Esophagus squamous epithelium (tissue), 5 donors: ENCODE results near the gene SLC38A8. TPM values are rescaled to one million over a fixed set of nuclear protein-coding genes. Genes with fewer than 3 reads are reported as not detected.

Experiments used
- DNase-seq: peaks from one replicate; lab custom pipeline; 2025; lab: John Stamatoyannopoulos, UW
- H3K27ac ChIP-seq, 4 donors: fragments of 200-600 bp; sonication (generic); one replicate each; pipeline ENCODE4 v1.5.1; 2016 to 2019; ENCODE audit warnings: mild to moderate bottlenecking in 1 of 4
- H3K27me3 ChIP-seq, 4 donors: fragments of 200-600 bp; sonication (generic); 1 replicate in 3 of 4; 2 replicates in 1 of 4; pipeline versions ENCODE4 v1.5.1 to v1.6.0; 2017 to 2021; ENCODE audit warnings: antibody characterized with exemption in 1 of 4
- H3K36me3 ChIP-seq, 3 donors: fragments of 200-600 bp; sonication (generic); one replicate each; pipeline ENCODE4 v1.5.1; 2016 to 2019
- H3K4me1 ChIP-seq, 3 donors: fragments of 200-600 bp; sonication (generic); one replicate each; pipeline ENCODE4 v1.5.1; 2017 to 2019
- H3K4me3 ChIP-seq, 4 donors: fragments of 200-600 bp; sonication (generic); 1 replicate in 3 of 4; 2 replicates in 1 of 4; pipeline ENCODE4 v1.5.1; 2016 to 2019; ENCODE audit warnings: mild to moderate bottlenecking in 2 of 4, moderate library complexity in 1 of 4
- H3K9me3 ChIP-seq, 3 donors: fragments of 200-600 bp; sonication (generic); one replicate each; pipeline ENCODE4 v1.5.1; 2016 to 2019
- CTCF ChIP-seq, 6 experiments: fragments of 450-650 bp in 4 of 6; fragments of 200-600 bp in 2 of 6; sonication (generic) in 2 of 6; IDR thresholded peaks; one replicate each; pipeline ENCODE4 v1.5.1; 2016 to 2019; ENCODE audit warnings: antibody characterized with exemption in 6 of 6, mild to moderate bottlenecking in 4 of 6, moderate library complexity in 4 of 6
- POLR2A ChIP-seq, 4 donors: fragments of 450-650 bp; IDR thresholded peaks; one replicate each; pipeline ENCODE4 v1.6.1; 2017; ENCODE audit warnings: antibody characterized with exemption in 4 of 4, mild to moderate bottlenecking in 4 of 4, moderate library complexity in 3 of 4
- WGBS, 2 donors: methylation state at CpG; one replicate each; pipeline ENCODE4 v1.1.5; 2018; 5-methylcytosine and 5-hydroxymethylcytosine counted together
- intact Hi-C: fragments of 100-400 bp; cut with DNase I; formaldehyde crosslinking; loops from one replicate; pipeline ENCODE4 v1.15.0; 2022
- total RNA-seq, 4 donors: library from RNA; depleted of rRNA; stranded (reverse); fragments of >200 nt; gene quantifications; one replicate each; pipeline ENCODE4 v1.1.0, GENCODE V29; 2016
- donor health status: DM: yes; HTN: yes; CAD: no.

Gene SLC38A8
- total RNA-seq, 4 donors from 2014 or later = not detected

GRCh38 chr16:83967838-83968305 is 74.7 kb downstream of the SLC38A8 start, which contains the start of gene NECAB2:
Gene NECAB2 (plus strand): TSS chr16:83968244. CDS start chr16:83968649, 405 bp downstream.
- intact Hi-C loops = loop anchor here (5.0 kb wide), 1 partner anchor 89 kb away; no protein-coding TSS in a partner anchor
- Histone ChIP-seq H3K36me3 (peaks cover 3 to 37% (median 11%) of the 10 kb centered on the region in 3 donors), H3K9me3 (no peaks in the 10 kb centered on the region), H3K27ac (no peak within 1 kb of the TSS), H3K4me3 (peak within 1 kb of the TSS in 2 of 4 donors; percentile 43 to 64), H3K27me3 (peaks cover 0 to 31% (median 4%) of the 10 kb centered on the region in 4 donors), H3K4me1 (peaks cover 0 to 13% (median 0%) of the 10 kb centered on the region in 3 donors)
- DNase-seq = no peak
- TF ChIP-seq CTCF (IDR thresholded peaks at IDR 0.05) (peak in 4 of 6 experiments; percentile 31 to 58 (median 40)), POLR2A (IDR thresholded peaks at IDR 0.05) (no peak)
- WGBS, 2 donors = 20 to 22% methylated on average over 19 to 21 of the region's 35 CpGs

GRCh38 chr16:83967091-83967490 is 75.5 kb downstream of the SLC38A8 start:
- WGBS, 2 donors = 76 to 92% methylated on average over 1 to 2 of the region's 2 CpGs
- Histone ChIP-seq H3K36me3 (peaks cover 7 to 45% (median 11%) of the 10 kb centered on the region in 3 donors), H3K27ac (no peak overlapping the region), H3K9me3 (no peaks in the 10 kb centered on the region), H3K27me3 (peaks cover 0 to 31% (median 4%) of the 10 kb centered on the region in 4 donors), H3K4me1 (peaks cover 0 to 13% (median 0%) of the 10 kb centered on the region in 3 donors), H3K4me3 (no peak overlapping the region)
- no peak for DNase-seq
- TF ChIP-seq CTCF (IDR thresholded peaks at IDR 0.05) = no peak
- TF ChIP-seq POLR2A (IDR thresholded peaks at IDR 0.05) = no peak
- intact Hi-C loops = loop anchor here (5.0 kb wide), 1 partner anchor 90 kb away; no protein-coding TSS in a partner anchor

- DNase-seq = no peak
- TF ChIP-seq CTCF (IDR thresholded peaks at IDR 0.05) (no peak), POLR2A (IDR thresholded peaks at IDR 0.05) (no peak)
- intact Hi-C loops = loop anchor here (5.0 kb wide), 1 partner anchor 91 kb away; no protein-coding TSS in a partner anchor
- Histone ChIP-seq H3K9me3 (no peaks in the 10 kb centered on the region), H3K4me1 (peaks cover 0 to 13% (median 0%) of the 10 kb centered on the region in 3 donors), H3K27ac (no peak overlapping the region), H3K27me3 (peaks cover 0 to 31% (median 4%) of the 10 kb centered on the region in 4 donors), H3K36me3 (peaks cover 7 to 54% (median 11%) of the 10 kb centered on the region in 3 donors), H3K4me3 (no peak overlapping the region)
- 90 to 95% methylated on average over 5 to 7 of the region's 13 CpGs for WGBS, 2 donors
Measured at GRCh38 chr16:83966153-83966696, 76.4 kb downstream of the SLC38A8 start.

- Histone ChIP-seq H3K4me1 (peaks cover 0 to 13% (median 0%) of the 10 kb centered on the region in 3 donors), H3K36me3 (peaks cover 10 to 60% (median 14%) of the 10 kb centered on the region in 3 donors), H3K27me3 (peaks cover 0 to 30% (median 4%) of the 10 kb centered on the region in 4 donors), H3K4me3 (no peak overlapping the region), H3K9me3 (no peaks in the 10 kb centered on the region), H3K27ac (no peak overlapping the region)
- no peak for DNase-seq
- intact Hi-C loops = loop anchor here (5.0 kb wide), 1 partner anchor 92 kb away; no protein-coding TSS in a partner anchor
- TF ChIP-seq POLR2A (IDR thresholded peaks at IDR 0.05) (no peak), CTCF (IDR thresholded peaks at IDR 0.05) (no peak)
- 86 to 97% methylated on average over 5 to 6 of the region's 36 CpGs for WGBS, 2 donors
Measured at GRCh38 chr16:83965444-83966152, 77.0 kb downstream of the SLC38A8 start.
